Body of pancreas (tissue), 4 donors: ENCODE measurements around the gene PARVG.

Source experiments
- POLR2A ChIP-seq, 3 donors: fragments of 450-650 bp; IDR thresholded peaks; one replicate each; pipeline ENCODE4 v1.6.1; 2016; ENCODE audit warnings: antibody characterized with exemption in 3 of 3, mild to moderate bottlenecking in 2 of 3
- TF ChIP-seq, protein P1 (sequence below), 7 experiments: fragments of 450-650 bp in 4 of 7; fragments of 200-600 bp in 3 of 7; sonication (generic) in 3 of 7; IDR thresholded peaks; one replicate each; pipeline ENCODE4 v1.5.1; 2016 to 2019; ENCODE audit warnings: antibody characterized with exemption in 7 of 7

GRCh38 chr22:44201665-44202064, 20.9 kb downstream of the PARVG start:
- TF ChIP-seq, protein P1, sequence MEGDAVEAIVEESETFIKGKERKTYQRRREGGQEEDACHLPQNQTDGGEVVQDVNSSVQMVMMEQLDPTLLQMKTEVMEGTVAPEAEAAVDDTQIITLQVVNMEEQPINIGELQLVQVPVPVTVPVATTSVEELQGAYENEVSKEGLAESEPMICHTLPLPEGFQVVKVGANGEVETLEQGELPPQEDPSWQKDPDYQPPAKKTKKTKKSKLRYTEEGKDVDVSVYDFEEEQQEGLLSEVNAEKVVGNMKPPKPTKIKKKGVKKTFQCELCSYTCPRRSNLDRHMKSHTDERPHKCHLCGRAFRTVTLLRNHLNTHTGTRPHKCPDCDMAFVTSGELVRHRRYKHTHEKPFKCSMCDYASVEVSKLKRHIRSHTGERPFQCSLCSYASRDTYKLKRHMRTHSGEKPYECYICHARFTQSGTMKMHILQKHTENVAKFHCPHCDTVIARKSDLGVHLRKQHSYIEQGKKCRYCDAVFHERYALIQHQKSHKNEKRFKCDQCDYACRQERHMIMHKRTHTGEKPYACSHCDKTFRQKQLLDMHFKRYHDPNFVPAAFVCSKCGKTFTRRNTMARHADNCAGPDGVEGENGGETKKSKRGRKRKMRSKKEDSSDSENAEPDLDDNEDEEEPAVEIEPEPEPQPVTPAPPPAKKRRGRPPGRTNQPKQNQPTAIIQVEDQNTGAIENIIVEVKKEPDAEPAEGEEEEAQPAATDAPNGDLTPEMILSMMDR (IDR thresholded peaks at IDR 0.05), result no peak
- no peak for TF ChIP-seq POLR2A (IDR thresholded peaks at IDR 0.05)
